SK-N-SH (cell line): ENCODE measurements around the gene GAB1. TPM values are rescaled to one million over a fixed set of nuclear protein-coding genes. Genes with fewer than 3 reads are reported as not detected.

Source experiments
- CTCF ChIA-PET: fragments of 300-600, 350-600 bp; formaldehyde crosslinking; extraction: SDS; loops from one replicate; lab custom pipeline; 2021; lab: Yijun Ruan, JAX
- POLR2A ChIA-PET: fragments of 350-600 bp; sonication (Branson Sonifier 250); formaldehyde crosslinking; extraction: SDS; loops from one replicate; lab custom pipeline; 2020; ENCODE audit warnings: antibody characterized with exemption, inconsistent platforms; lab: Yijun Ruan, JAX
- DNase-seq: peaks from one replicate; pipeline ENCODE4 v3.0.0; 2012
- H2AFZ ChIP-seq: fragments of 200-600 bp; sonication (generic); 2 replicates; pipeline ENCODE4 v1.8.1; 2016; ENCODE audit warnings: antibody characterized with exemption, mild to moderate bottlenecking, low read depth
- H3F3A ChIP-seq: fragments of 200-600 bp; sonication (generic); replicated peaks from 2 replicates; pipeline ENCODE3; 2016; ENCODE audit warnings: antibody characterized with exemption, mild to moderate bottlenecking; ENCODE audit not compliant: insufficient read depth
- H3K27ac ChIP-seq, 2 experiments: fragments of 200-500 bp in 1 of 2; fragments of 200-600 bp in 1 of 2; sonication (Bioruptor generic) in 1 of 2; sonication (generic), shearing (Covaris generic) in 1 of 2; 2 replicates each; pipeline versions ENCODE4 v1.5.1 to v1.6.1; 2014 to 2016; ENCODE audit warnings: low read depth in 2 of 2, inconsistent platforms in 1 of 2, low read length in 1 of 2, mild to moderate bottlenecking in 1 of 2, mixed read lengths in 1 of 2
- H3K27me3 ChIP-seq: fragments of 200-600 bp; sonication (generic), shearing (Covaris generic); 2 replicates; pipeline ENCODE4 v1.6.1; 2016; ENCODE audit warnings: mixed run types; ENCODE audit not compliant: insufficient read depth
- H3K36me3 ChIP-seq, 2 experiments: fragments of 200-500 bp in 1 of 2; fragments of 200-600 bp in 1 of 2; sonication (Bioruptor generic) in 1 of 2; sonication (generic) in 1 of 2; replicated peaks in 1 of 2; 2 replicates each; pipeline versions ENCODE3 to v1.5.1; 2014 to 2016; ENCODE audit warnings: low read length in 1 of 2, mild to moderate bottlenecking in 1 of 2; ENCODE audit not compliant: insufficient read depth in 2 of 2, control insufficient read depth in 1 of 2
- H3K4me1 ChIP-seq, 2 experiments: fragments of 200-500 bp in 1 of 2; fragments of 200-600 bp in 1 of 2; sonication (Bioruptor generic) in 1 of 2; sonication (generic), shearing (Covaris generic) in 1 of 2; 2 replicates each; pipeline versions ENCODE4 v1.5.1 to v1.6.1; 2014 to 2016; ENCODE audit warnings: low read depth in 1 of 2, low read length in 1 of 2, mixed run types in 1 of 2; ENCODE audit not compliant: insufficient read depth in 2 of 2, control insufficient read depth in 1 of 2
- H3K4me2 ChIP-seq: fragments of 200-600 bp; sonication (generic), shearing (Covaris generic); 2 replicates; pipeline ENCODE4 v1.6.1; 2017; ENCODE audit warnings: mixed run types
- H3K4me3 ChIP-seq, 2 experiments: fragments of 200-500 bp in 1 of 2; fragments of 200-600 bp in 1 of 2; sonication (Bioruptor generic) in 1 of 2; sonication (generic), shearing (Covaris generic) in 1 of 2; 2 replicates each; pipeline versions ENCODE4 v1.5.1 to v1.8.1; 2014 to 2016; ENCODE audit warnings: low read depth in 2 of 2, inconsistent platforms in 1 of 2, low read length in 1 of 2, mild to moderate bottlenecking in 1 of 2, mixed read lengths in 1 of 2, moderate library complexity in 1 of 2
- H3K79me2 ChIP-seq: fragments of 200-600 bp; sonication (generic); 2 replicates; pipeline ENCODE4 v1.8.1; 2017; ENCODE audit warnings: mild to moderate bottlenecking; ENCODE audit not compliant: insufficient read depth
- H3K9ac ChIP-seq: fragments of 200-600 bp; sonication (generic); 2 replicates; pipeline ENCODE4 v1.6.1; 2017; ENCODE audit warnings: mixed run types
- H3K9me2 ChIP-seq: fragments of 200-600 bp; sonication (generic); 2 replicates; pipeline ENCODE4 v1.6.1; 2017; ENCODE audit warnings: mixed run types
- H3K9me3 ChIP-seq: fragments of 200-600 bp; sonication (generic); 2 replicates; pipeline ENCODE4 v1.6.1; 2017; ENCODE audit warnings: mixed run types, mild to moderate bottlenecking, moderate library complexity
- H4K20me1 ChIP-seq: fragments of 200-600 bp; sonication (generic); 2 replicates; pipeline ENCODE4 v1.6.1; 2017; ENCODE audit warnings: mild to moderate bottlenecking, mixed run types; ENCODE audit not compliant: insufficient read depth
- EP300 ChIP-seq, 2 experiments: IDR thresholded peaks; 2 replicates each; pipeline versions ENCODE4 v1.4.0 to v1.6.1; 2012; ENCODE audit warnings: borderline replicate concordance in 1 of 2, low read depth in 1 of 2, low read length in 1 of 2
- FOSL2 ChIP-seq: IDR thresholded peaks from 2 replicates; pipeline ENCODE4 v1.4.0; 2012; ENCODE audit warnings: low read depth, mild to moderate bottlenecking, moderate library complexity, borderline replicate concordance
- GABPA ChIP-seq: IDR thresholded peaks from 2 replicates; pipeline ENCODE4 v1.4.0; 2012; ENCODE audit warnings: low read depth, mild to moderate bottlenecking
- JUND ChIP-seq: IDR thresholded peaks from 2 replicates; pipeline ENCODE4 v1.4.0; 2012
- NFIC ChIP-seq: IDR thresholded peaks from 2 replicates; pipeline ENCODE4 v1.4.0; 2012; ENCODE audit warnings: borderline replicate concordance
- POLR2AphosphoS5 ChIP-seq: IDR thresholded peaks from 2 replicates; pipeline ENCODE4 v1.6.1; 2012; ENCODE audit warnings: low read depth, low read length
- REST ChIP-seq: IDR thresholded peaks from 2 replicates; pipeline ENCODE4 v1.6.1; 2012; ENCODE audit warnings: mild to moderate bottlenecking, low read depth, low read length, moderate library complexity
- RXRA ChIP-seq: IDR thresholded peaks from 2 replicates; pipeline ENCODE4 v1.4.0; 2012; ENCODE audit warnings: low read depth, mild to moderate bottlenecking, borderline replicate concordance
- SIN3A ChIP-seq: IDR thresholded peaks from 2 replicates; pipeline ENCODE4 v1.6.1; 2012; ENCODE audit warnings: low read depth, mild to moderate bottlenecking, low read length, moderate library complexity, borderline replicate concordance
- TAF1 ChIP-seq: IDR thresholded peaks from 2 replicates; pipeline ENCODE4 v1.6.1; 2012; ENCODE audit warnings: low read depth, mild to moderate bottlenecking, low read length, moderate library complexity, borderline replicate concordance
- TCF12 ChIP-seq: IDR thresholded peaks from 2 replicates; pipeline ENCODE4 v1.4.0; 2012
- WGBS: methylation state at CpG from one replicate; pipeline ENCODE4 v1.1.6; 2017; ENCODE audit warnings: low lambda C conversion rate; 5-methylcytosine and 5-hydroxymethylcytosine counted together
- polyA plus RNA-seq, 3 experiments: library from polyadenylated mRNA; depleted of rRNA; stranded (reverse); fragments of >200 nt; gene quantifications; 2 replicates each; pipeline ENCODE4 v1.2.3, GENCODE V29; 2012
- TF ChIP-seq, protein P1 (sequence below): IDR thresholded peaks from 2 replicates; pipeline ENCODE4; 2012
- TF ChIP-seq, protein P2 (sequence below): IDR thresholded peaks from 2 replicates; pipeline ENCODE4 v1.4.0; 2012; ENCODE audit warnings: low read depth

The GAB1 gene
- polyA plus RNA-seq, 1 of the 3 experiments (the other 2 are of a cell fraction): 3.7 TPM

- Histone ChIP-seq H3K9me3 (no peaks in the 10 kb centered on the region), H3K27me3 (no peaks in the 10 kb centered on the region), H3K4me2 (peak overlapping the region; percentile 76), H3K4me3 (peak overlapping the region in 1 of 2 experiments; percentile 45; a peak in 3 of 4 replicates), H3K4me1 (peaks cover 32 to 43% of the 10 kb centered on the region in 2 experiments), H3K36me3 (no peaks in the 10 kb centered on the region), H4K20me1 (no peaks in the 10 kb centered on the region)
- POLR2A ChIA-PET: no interaction called here
- WGBS: 24% methylated on average over 8 of the region's 8 CpGs
- CTCF ChIA-PET: no interaction called here
- no peak for TF ChIP-seq REST
- 0 out of 2 replicates have a peak, but pooled peaks have one; percentile 37 for TF ChIP-seq TAF1
- TF ChIP-seq, protein P1, sequence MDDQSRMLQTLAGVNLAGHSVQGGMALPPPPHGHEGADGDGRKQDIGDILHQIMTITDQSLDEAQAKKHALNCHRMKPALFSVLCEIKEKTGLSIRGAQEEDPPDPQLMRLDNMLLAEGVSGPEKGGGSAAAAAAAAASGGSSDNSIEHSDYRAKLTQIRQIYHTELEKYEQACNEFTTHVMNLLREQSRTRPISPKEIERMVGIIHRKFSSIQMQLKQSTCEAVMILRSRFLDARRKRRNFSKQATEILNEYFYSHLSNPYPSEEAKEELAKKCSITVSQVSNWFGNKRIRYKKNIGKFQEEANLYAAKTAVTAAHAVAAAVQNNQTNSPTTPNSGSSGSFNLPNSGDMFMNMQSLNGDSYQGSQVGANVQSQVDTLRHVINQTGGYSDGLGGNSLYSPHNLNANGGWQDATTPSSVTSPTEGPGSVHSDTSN: peak; percentile 90
- peak; percentile 70; the same call in 1 of the 2 replicates for TF ChIP-seq TCF12
- TF ChIP-seq POLR2AphosphoS5: peak; percentile 64; the same call in 1 of the 2 replicates
- TF ChIP-seq NFIC: peak; percentile 88
- no peak for TF ChIP-seq EP300 (IDR thresholded peaks at IDR 0.05; ENCODE audit: borderline replicate concordance in 1 of 2, low read depth in 1 of 2, low read length in 1 of 2)
- TF ChIP-seq, protein P2, sequence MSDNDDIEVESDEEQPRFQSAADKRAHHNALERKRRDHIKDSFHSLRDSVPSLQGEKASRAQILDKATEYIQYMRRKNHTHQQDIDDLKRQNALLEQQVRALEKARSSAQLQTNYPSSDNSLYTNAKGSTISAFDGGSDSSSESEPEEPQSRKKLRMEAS: peak; percentile 74
- peak; percentile 30; the same call in 1 of the 2 replicates for TF ChIP-seq FOSL2
- no peak for TF ChIP-seq GABPA
- TF ChIP-seq JUND: peak; percentile 64
- TF ChIP-seq RXRA: 0 out of 2 replicates have a peak, but pooled peaks have one; percentile 23
- peak; percentile 74; the same call in 1 of the 2 replicates for TF ChIP-seq SIN3A
- TF ChIP-seq, all 33 proteins: peak for 10
- no peaks in the 10 kb centered on the region for H3K9me2 ChIP-seq
- H3K27ac ChIP-seq: peak overlapping the region; percentile 86 to 88
- H2AFZ ChIP-seq: no peak overlapping the region; the same call in 1 of the 2 replicates
- peak; percentile 24 for DNase-seq
- H3F3A ChIP-seq: peaks cover 18% of the 10 kb centered on the region
- H3K79me2 ChIP-seq: peaks cover 71% of the 10 kb centered on the region
- H3K9ac ChIP-seq: peak overlapping the region; percentile 67
Measured at GRCh38 chr4:143381189-143382118, 44.8 kb downstream of the GAB1 start.
